MM.1S (cell line): Measurements from ENCODE around the gene TTF2.

ENCODE experiments used
- DNase-seq: peaks from one replicate; pipeline ENCODE4 v3.0.0-alpha.2; 2015
- H2AFZ ChIP-seq: fragments of 300-600 bp; sonication (generic); 2 replicates; pipeline ENCODE4 v1.6.0; 2016; ENCODE audit warnings: antibody characterized with exemption, low read length
- H3F3A ChIP-seq: fragments of 300-600 bp; sonication (generic); 2 replicates; pipeline ENCODE4 v1.6.1; 2016; ENCODE audit warnings: mild to moderate bottlenecking, antibody characterized with exemption, low read length, moderate library complexity, mixed read lengths; ENCODE audit not compliant: insufficient read depth
- H3K27ac ChIP-seq: fragments of 300-600 bp; sonication (generic); 2 replicates; pipeline ENCODE4 v1.5.1; 2016; ENCODE audit warnings: mild to moderate bottlenecking, low read length
- H3K27me3 ChIP-seq: fragments of 300-600 bp; sonication (generic); replicated peaks from 2 replicates; pipeline ENCODE4 v1.6.0; 2016; ENCODE audit warnings: low read length; ENCODE audit not compliant: insufficient read depth
- H3K36me3 ChIP-seq: fragments of 300-600 bp; sonication (generic); replicated peaks from 2 replicates; pipeline ENCODE4 v1.6.1; 2016; ENCODE audit warnings: mild to moderate bottlenecking, low read length, mixed read lengths; ENCODE audit not compliant: insufficient read depth
- H3K4me1 ChIP-seq: fragments of 300-600 bp; sonication (generic); 2 replicates; pipeline ENCODE4 v1.6.1; 2016; ENCODE audit warnings: low read length, mixed read lengths
- H3K4me2 ChIP-seq: fragments of 300-600 bp; sonication (generic); 2 replicates; pipeline ENCODE4 v1.6.0; 2016; ENCODE audit warnings: low read depth, low read length
- H3K4me3 ChIP-seq: fragments of 300-600 bp; sonication (generic); 2 replicates; pipeline ENCODE4 v1.5.1; 2016; ENCODE audit warnings: low read length, mixed read lengths
- H3K79me2 ChIP-seq: fragments of 300-600 bp; sonication (generic); 2 replicates; pipeline ENCODE4 v1.6.1; 2016; ENCODE audit warnings: mixed run types, low read length, mixed read lengths
- H3K9ac ChIP-seq: fragments of 300-600 bp; sonication (generic); 2 replicates; pipeline ENCODE4 v1.6.1; 2016; ENCODE audit warnings: low read length, mixed read lengths
- H3K9me2 ChIP-seq: fragments of 300-600 bp; sonication (generic); replicated peaks from 2 replicates; pipeline ENCODE4 v1.6.1; 2016; ENCODE audit warnings: mild to moderate bottlenecking, low read length, mixed read lengths; ENCODE audit not compliant: insufficient read depth
- H3K9me3 ChIP-seq: fragments of 300-600 bp; sonication (generic); replicated peaks from 2 replicates; pipeline ENCODE4 v1.6.1; 2016; ENCODE audit warnings: mild to moderate bottlenecking, low read length, mixed read lengths; ENCODE audit not compliant: insufficient read depth
- H4K20me1 ChIP-seq: fragments of 300-600 bp; sonication (generic); 2 replicates; pipeline ENCODE4 v1.6.1; 2016; ENCODE audit warnings: mild to moderate bottlenecking, low read length, moderate library complexity, mixed read lengths; ENCODE audit not compliant: insufficient read depth
- CTCF ChIP-seq: fragments of 300-600 bp; sonication (generic); IDR thresholded peaks from 2 replicates; pipeline ENCODE4 v1.5.1; 2016; ENCODE audit warnings: antibody characterized with exemption, low read length, mixed read lengths
- EZH2 ChIP-seq: fragments of 300-600 bp; sonication (generic); optimal IDR thresholded peaks from 2 replicates; pipeline ENCODE3; 2017; ENCODE audit warnings: low read depth, mild to moderate bottlenecking, antibody characterized with exemption, low read length, mixed read lengths
- EZH2phosphoT487 ChIP-seq: fragments of 300-600 bp; sonication (generic); IDR thresholded peaks from 2 replicates; pipeline ENCODE4 v1.6.1; 2018; ENCODE audit warnings: antibody characterized with exemption, low read length

Gene TTF2

GRCh38 chr1:117054068-117054467, 6.1 kb upstream of the TTF2 start:
- H3K4me3 ChIP-seq, result no peak overlapping the region
- no peak overlapping the region for H2AFZ ChIP-seq
- no peak for DNase-seq
- H3K27me3 ChIP-seq, result no peaks in the 10 kb centered on the region
- H3K9me3 ChIP-seq, result no peaks in the 10 kb centered on the region
- no peaks in the 10 kb centered on the region for H3K4me1 ChIP-seq
- H4K20me1 ChIP-seq, result no peaks in the 10 kb centered on the region
- H3F3A ChIP-seq, result peaks cover 4% of the 10 kb centered on the region; the same call in 1 of the 2 replicates
- peaks cover 10% of the 10 kb centered on the region for H3K79me2 ChIP-seq
- TF ChIP-seq EZH2phosphoT487, result no peak
- TF ChIP-seq EZH2, result no peak
- TF ChIP-seq CTCF, result no peak
- H3K9me2 ChIP-seq, result no peaks in the 10 kb centered on the region
- no peaks in the 10 kb centered on the region for H3K36me3 ChIP-seq
- H3K27ac ChIP-seq, result no peak overlapping the region
- H3K9ac ChIP-seq, result no peak overlapping the region
- no peak overlapping the region for H3K4me2 ChIP-seq

GRCh38 chr1:117058810-117059209, 1.3 kb upstream of the TTF2 start:
- DNase-seq, result no peak
- H4K20me1 ChIP-seq, result no peaks in the 10 kb centered on the region
- H3K9ac ChIP-seq, result peak overlapping the region; percentile 88
- peaks cover 25% of the 10 kb centered on the region for H3K79me2 ChIP-seq
- no peak for TF ChIP-seq EZH2phosphoT487
- TF ChIP-seq CTCF, result no peak
- TF ChIP-seq EZH2, result no peak
- H3K9me3 ChIP-seq, result no peaks in the 10 kb centered on the region
- H3K4me1 ChIP-seq, result 0 out of 2 replicates have a peak, but pooled peaks cover 6% of the 10 kb centered on the region
- peak overlapping the region; percentile 66 for H3K4me2 ChIP-seq
- no peaks in the 10 kb centered on the region for H3K9me2 ChIP-seq
- H3K36me3 ChIP-seq, result no peaks in the 10 kb centered on the region
- H2AFZ ChIP-seq, result no peak overlapping the region
- peaks cover 12% of the 10 kb centered on the region; the same call in 1 of the 2 replicates for H3F3A ChIP-seq
- no peaks in the 10 kb centered on the region for H3K27me3 ChIP-seq
- H3K4me3 ChIP-seq, result peak overlapping the region; percentile 72
- peak overlapping the region; percentile 93 for H3K27ac ChIP-seq

- Histone ChIP-seq H4K20me1 (no peaks in the 10 kb centered on the region), H3K9me2 (no peaks in the 10 kb centered on the region), H3K36me3 (no peaks in the 10 kb centered on the region), H3K4me3 (peak overlapping the region; percentile 72), H2AFZ (peak overlapping the region; percentile 70), H3K4me2 (peak overlapping the region; percentile 66), H3K79me2 (peaks cover 26% of the 10 kb centered on the region), H3K27ac (peak overlapping the region; percentile 93), H3K4me1 (0 out of 2 replicates have a peak, but pooled peaks cover 6% of the 10 kb centered on the region), H3F3A (peaks cover 12% of the 10 kb centered on the region; the same call in 1 of the 2 replicates), H3K9me3 (no peaks in the 10 kb centered on the region), H3K9ac (peak overlapping the region; percentile 88), H3K27me3 (no peaks in the 10 kb centered on the region)
- no peak for TF ChIP-seq CTCF
- no peak for TF ChIP-seq EZH2
- no peak for TF ChIP-seq EZH2phosphoT487
- DNase-seq, result peak; percentile 65
Observed at GRCh38 chr1:117059334-117059677, 820 bp upstream of the TTF2 start.
